GM19035 (cell line): ENCODE results near the gene KCNAB1.
"Not testable (repeated sequence)": the region's sequence is repeated elsewhere in the genome, so short reads cannot be mapped to it uniquely, and the experiment has no call there.

ENCODE experiments used
- ATAC-seq: cut with Tn5 transposase; IDR thresholded peaks from one replicate; pipeline ENCODE4 v1.9.1; 2021; ENCODE audit not compliant: unreplicated experiment

The KCNAB1 gene

GRCh38 chr3:156217674-156218352, 97.4 kb downstream of the KCNAB1 start:
- ATAC-seq = no peak

DNA sequence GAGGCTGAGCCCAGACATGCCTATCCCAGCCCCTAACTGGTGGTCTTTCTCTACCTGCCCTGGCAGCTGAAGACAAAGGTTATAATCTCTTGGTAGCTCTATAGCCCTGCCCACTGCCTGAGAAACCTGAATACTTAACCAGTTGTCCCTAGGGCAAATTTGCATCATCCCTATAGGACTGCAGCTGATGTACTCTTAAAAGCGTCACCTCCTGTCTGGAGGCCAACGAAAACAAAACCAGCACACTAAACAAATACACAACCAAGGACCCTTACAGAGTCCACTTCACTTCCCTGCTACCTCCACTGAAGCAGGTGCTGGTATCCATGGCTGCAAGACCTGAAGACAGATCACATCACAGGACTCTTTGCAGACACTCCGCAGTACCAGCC, 98.0 kb downstream of the KCNAB1 start:
- no peak for ATAC-seq

GRCh38 chr3:156222381-156222780, 102.0 kb downstream of the KCNAB1 start:
- not testable (repeated sequence) for ATAC-seq

DNA sequence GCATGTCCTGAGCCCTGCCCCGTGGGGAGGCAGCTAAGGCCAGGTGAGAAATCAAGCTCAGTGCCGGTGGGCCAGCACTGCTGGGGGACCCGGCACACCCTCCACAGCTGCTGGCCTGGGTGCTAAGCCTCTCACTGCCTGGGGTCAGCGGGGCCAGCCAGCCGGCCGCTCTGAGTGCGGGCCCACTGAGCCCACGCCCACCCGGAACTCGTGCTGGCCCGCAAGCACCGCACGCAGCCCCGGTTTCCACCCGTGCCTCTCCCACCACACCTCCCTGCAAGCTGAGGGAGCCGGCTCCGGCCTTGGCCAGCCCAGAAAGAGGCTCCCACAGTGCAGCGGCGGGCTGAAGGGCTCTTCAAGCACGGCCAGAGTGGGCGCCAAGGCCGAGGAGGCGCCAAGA, 103.7 kb downstream of the KCNAB1 start:
- not testable (repeated sequence) for ATAC-seq

GRCh38 chr3:156226676-156227420, 106.5 kb downstream of the KCNAB1 start:
- no peak for ATAC-seq

DNA sequence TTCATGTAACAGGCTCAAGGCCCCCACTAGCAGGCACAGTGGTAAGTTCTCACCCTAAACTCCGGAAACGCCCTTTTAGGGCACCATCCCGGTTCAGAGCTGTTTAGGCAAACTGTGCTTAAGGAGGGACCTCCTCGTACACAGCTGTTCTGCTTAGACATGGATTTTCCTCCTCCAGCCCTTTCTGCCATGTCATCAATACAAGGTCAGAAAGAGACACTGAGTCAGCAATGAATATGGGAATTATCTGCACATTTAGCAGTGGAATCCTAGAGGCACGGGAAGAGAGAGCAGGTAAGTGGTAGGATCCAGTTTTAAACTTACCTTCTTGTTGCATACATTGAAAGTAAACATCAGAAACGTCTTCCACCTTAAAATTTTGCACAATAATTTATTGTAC, 107.3 kb downstream of the KCNAB1 start:
- no peak for ATAC-seq

DNA sequence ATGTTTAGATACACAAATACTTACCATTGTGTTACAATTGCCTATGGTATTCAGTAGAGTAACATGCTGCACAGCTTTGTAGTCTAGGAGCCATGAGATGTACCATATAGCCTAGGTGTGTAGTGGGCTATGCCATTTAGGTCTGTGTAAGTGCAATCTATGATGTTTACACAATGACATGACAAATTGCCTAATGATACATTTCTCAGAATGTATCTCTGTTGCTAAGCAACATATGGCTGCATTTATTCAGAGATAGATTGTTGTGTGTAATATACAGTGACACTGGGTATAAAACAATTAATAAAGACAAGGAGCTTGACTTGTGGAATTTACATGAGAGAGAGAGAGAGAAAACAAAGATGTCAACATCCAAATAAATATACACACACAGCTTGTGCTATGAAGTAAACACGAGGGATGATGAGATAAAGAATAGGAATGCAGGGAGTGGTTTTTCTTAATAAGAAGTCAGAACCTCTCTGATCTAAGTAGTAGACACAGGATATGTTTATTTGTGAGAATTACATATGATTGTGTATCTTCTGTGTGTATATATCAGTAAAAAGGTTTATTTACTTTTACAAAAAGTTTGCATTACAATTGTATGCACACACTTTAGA, 110.0 kb downstream of the KCNAB1 start:
- no peak for ATAC-seq

GRCh38 chr3:156231221-156231620, 110.8 kb downstream of the KCNAB1 start:
- not testable (repeated sequence) for ATAC-seq

DNA sequence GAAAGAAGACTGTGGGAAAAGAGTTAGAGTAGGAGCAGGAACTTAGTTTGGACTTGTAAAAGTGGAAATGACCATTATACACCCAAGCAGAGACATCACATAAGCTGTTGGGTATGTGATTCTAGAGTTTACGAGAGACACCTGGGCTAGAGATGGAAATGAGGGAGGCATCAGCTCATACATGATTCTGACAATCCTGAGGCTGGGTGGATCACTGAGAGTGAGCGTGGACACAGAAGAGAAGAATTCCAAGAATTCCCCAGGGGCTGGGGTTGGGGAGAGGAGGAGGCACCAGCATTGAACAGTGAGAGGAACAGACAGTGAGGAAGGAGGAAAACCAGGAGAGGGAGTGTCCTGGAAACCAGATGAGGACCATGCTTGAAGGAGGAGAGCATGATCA, 113.5 kb downstream of the KCNAB1 start:
- ATAC-seq = no peak

DNA sequence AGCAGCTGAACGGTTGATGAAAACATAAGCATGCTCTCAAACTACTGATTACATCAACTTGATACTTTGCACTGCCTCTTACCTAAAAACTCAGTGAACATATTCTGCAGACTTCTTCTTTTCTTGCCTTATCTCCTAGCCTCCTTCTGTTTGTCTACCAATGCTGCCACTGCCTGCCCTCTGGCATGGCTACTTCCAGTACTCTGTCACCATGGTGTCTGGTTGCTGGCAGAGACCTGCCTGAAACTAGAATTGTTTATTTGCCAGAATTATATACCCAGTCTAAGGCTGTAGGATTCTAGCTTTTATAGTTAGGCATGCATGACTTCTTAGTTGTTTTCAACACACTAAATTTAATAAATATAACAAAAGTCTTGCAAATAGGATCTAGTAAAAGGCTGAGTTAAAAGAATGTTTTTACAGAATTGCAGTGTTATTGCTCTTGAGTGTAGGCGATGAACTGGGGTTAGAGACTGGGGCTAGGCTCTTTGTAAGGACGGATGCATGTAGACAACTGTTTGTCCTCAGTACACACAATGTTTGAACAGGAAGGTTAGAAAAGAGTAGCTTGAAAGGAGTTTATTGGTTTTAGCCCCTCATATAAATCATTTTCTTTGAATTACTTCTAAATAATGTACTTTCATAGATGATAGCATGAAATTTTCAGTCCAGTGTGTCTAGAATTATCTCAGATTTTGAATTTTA, 116.3 kb downstream of the KCNAB1 start:
- ATAC-seq = no peak

DNA sequence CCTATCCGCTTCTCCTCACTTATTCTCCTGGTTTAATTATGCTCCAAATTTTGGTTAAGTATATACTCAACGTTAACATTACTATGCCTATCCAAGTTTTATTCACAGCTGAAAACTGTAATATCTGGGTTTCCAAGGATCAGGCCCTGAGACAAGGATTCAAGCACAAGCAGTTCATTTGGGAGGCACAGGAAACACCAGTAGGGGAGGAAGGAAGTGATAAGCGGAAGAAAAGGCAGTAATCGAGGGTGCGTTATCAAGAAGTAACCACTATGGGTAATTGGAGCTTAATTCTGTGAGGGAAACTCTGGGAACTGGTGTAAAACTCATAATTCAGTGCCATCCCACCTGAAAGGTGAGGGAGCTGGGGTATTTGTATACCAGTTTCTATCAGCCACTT, 120.3 kb downstream of the KCNAB1 start:
- ATAC-seq = no peak

DNA sequence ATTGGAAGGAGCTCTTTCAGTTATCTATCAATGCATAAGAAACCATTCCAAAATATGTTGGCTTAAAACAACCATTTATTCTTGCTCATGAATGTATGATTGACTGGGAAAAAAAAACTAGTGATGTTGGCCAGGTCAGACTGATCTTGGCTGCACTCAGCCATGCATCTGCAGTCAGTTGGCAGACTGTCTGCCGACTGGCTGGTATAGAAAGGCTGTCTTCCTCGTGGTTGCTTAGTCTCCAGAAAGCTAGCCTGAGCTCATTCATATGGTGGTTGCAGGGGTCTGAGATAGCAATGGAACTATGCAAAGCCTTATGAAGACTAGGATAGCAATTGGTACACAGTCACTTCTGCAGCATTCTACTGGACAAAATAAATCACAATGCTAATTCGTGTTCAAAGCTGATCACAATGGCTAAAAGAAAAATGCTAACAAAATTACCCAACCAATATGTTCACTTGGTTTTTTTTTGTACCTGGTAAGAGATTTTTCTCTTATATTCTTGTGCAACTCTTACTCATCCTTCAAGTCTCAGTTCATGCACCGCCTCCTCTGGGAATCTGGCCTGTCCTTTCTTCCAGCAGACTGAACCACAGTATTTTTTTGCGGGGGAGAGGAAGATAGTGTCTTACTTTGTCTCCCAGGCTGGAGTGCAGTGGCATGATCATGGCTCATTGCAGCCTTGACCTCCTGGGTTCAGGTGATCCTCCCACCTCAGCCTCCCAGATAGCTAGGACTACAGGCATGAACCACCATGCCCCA, 126.8 kb downstream of the KCNAB1 start:
- ATAC-seq = no peak

DNA sequence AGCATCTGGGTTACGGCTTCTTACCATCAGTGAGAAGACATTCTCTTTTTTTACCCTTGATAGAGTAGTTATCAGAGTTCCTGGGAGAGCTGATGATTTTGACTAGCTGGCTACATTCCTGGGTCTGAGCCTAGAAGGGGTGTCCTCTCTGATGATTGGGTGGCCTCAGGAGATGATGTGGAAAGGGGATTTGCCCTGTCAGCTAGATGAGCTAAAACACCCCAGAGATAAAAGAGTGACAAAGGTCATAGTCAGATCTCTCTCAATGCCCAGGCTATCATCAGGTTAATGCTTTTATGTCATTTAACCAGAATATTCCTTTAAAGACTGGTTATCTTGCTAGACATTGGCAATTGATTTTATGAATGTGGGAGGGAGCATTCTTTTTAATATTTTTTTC, 130.2 kb downstream of the KCNAB1 start:
- no peak for ATAC-seq

DNA sequence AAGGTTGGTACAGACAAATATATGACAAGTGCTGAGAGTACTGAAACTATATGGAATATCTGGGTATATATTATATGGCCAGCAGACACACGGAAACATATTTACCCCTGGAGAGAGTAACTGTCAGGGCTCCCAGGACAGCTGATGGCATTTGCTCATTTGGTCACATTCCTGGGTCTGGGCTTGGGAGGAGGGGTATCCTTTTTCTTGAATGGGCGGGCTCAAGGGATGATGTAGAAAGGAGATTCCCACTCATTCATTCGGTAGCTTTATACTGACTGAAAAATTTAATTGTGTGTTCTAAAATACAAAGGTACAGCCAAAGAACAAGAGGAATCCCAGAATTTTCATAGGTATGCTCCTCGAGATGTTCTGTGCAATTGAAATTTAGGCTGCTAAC, 131.0 kb downstream of the KCNAB1 start:
- ATAC-seq = no peak

- no peak for ATAC-seq
These were observed 132.3 kb downstream of the KCNAB1 start for GRCh38 chr3:156252656-156253055.

GRCh38 chr3:156253150-156253549, 132.8 kb downstream of the KCNAB1 start:
- ATAC-seq = no peak

- ATAC-seq = no peak
These were observed 135.9 kb downstream of the KCNAB1 start for GRCh38 chr3:156256256-156256655.

DNA sequence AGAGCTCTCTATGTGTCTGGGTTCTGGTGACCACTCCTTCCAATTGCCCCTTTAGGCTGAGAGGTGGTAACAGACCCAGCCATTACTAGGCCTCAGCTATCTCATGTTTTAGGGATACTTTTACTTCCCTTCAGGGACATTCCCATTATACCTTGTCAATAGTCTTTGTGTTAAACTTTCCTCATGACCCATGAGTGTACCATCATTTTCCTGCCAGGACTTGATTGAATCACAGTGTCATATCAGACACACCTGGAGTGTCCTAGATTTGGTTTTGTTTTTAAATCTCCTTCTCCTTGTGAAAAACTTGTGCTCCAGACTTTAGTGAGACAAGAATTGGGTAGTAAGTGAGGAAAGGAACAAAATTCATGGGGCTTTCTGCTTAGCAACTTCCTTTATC, 136.6 kb downstream of the KCNAB1 start:
- no peak for ATAC-seq

DNA sequence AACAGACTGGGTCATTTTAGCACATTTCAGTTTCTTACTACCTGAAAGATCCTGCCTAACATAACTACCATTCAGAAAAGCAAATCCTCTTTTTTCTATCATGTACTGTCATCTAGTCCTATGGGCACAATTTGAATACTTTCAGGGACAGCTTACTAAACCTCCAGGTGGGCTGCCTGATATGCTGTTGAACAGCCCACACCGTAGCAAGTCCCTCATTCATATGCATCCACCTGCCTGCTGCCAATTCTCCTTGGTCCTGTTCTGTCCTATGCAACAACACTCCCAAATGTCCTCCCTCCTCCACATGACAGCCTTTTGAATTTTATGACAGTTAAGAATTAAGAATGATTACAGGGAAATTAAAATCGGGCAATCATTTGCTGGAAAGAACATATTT, 137.9 kb downstream of the KCNAB1 start:
- ATAC-seq = no peak

GRCh38 chr3:156259896-156260295, 139.5 kb downstream of the KCNAB1 start:
- ATAC-seq = no peak

DNA sequence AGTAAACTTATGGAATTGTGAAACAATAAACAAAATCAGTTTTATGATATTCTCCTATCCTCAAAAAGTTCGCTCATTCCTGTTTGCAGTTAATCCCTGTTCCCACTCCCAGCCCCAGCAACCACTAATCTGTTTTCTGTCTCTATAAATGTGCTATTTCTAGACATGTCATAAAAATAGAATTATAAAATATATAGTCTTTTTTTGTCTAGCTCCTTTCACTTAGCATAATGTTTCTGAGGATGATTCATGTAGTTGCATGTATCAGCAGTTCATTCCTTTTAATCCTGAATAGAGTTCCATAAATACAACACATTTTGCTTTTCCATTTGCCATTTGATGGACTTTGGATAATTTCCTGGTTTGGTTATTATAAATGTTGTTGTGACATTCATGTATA, 140.0 kb downstream of the KCNAB1 start:
- no peak for ATAC-seq
